HG02852 (cell line): Measurements from ENCODE around the gene UBE3B.
"Not testable (repeated sequence)": the region's sequence is repeated elsewhere in the genome, so short reads cannot be mapped to it uniquely, and the experiment has no call there.

ENCODE experiments used
- ATAC-seq: cut with Tn5 transposase; IDR thresholded peaks from one replicate; pipeline ENCODE4 v1.9.1; 2021; ENCODE audit warnings: mild to moderate bottlenecking, moderate library complexity; ENCODE audit not compliant: unreplicated experiment

UBE3B gene

GRCh38 chr12:109473526-109474270, 3.7 kb upstream of the UBE3B start:
- not testable (repeated sequence) for ATAC-seq

- no peak for ATAC-seq
Measured at GRCh38 chr12:109475121-109475520, 2.3 kb upstream of the UBE3B start.

- ATAC-seq = no peak
Measured at GRCh38 chr12:109475993-109476806, 1.2 kb upstream of the UBE3B start.

GRCh38 chr12:109476807-109477184, 638 bp upstream of the UBE3B start:
- no peak for ATAC-seq

GRCh38 chr12:109477963-109478315, 505 bp downstream of the UBE3B start:
- ATAC-seq = no peak

GRCh38 chr12:109479761-109480160, 2.3 kb downstream of the UBE3B start:
- ATAC-seq = no peak

GRCh38 chr12:109480356-109480755, 2.9 kb downstream of the UBE3B start:
- ATAC-seq = no peak

GRCh38 chr12:109481863-109482262, 4.4 kb downstream of the UBE3B start:
- ATAC-seq = no peak

- no peak for ATAC-seq
Measured at GRCh38 chr12:109482491-109482890, 5.1 kb downstream of the UBE3B start.

GRCh38 chr12:109482894-109483293, 5.5 kb downstream of the UBE3B start:
- ATAC-seq = no peak

- ATAC-seq = no peak
Measured at GRCh38 chr12:109483346-109483745, 5.9 kb downstream of the UBE3B start.

GRCh38 chr12:109485201-109485600, 7.8 kb downstream of the UBE3B start:
- no peak for ATAC-seq

GRCh38 chr12:109487181-109488050, 10.0 kb downstream of the UBE3B start:
- ATAC-seq = no peak

- ATAC-seq = no peak
Measured at GRCh38 chr12:109488051-109488665, 10.7 kb downstream of the UBE3B start.

- no peak for ATAC-seq
Measured at GRCh38 chr12:109489016-109489954, 11.9 kb downstream of the UBE3B start.

GRCh38 chr12:109489955-109490565, 12.6 kb downstream of the UBE3B start:
- no peak for ATAC-seq

- no peak for ATAC-seq
Measured at GRCh38 chr12:109491671-109492070, 14.2 kb downstream of the UBE3B start.

- ATAC-seq = no peak
Measured at GRCh38 chr12:109492371-109492770, 14.9 kb downstream of the UBE3B start.

GRCh38 chr12:109493090-109493489, 15.7 kb downstream of the UBE3B start:
- ATAC-seq = no peak
